ENCODE data around the gene AKAP13. TPM values are rescaled to one million over a fixed set of nuclear protein-coding genes. Genes with fewer than 3 reads are reported as not detected.
"Not testable (repeated sequence)": the region's sequence is repeated elsewhere in the genome, so short reads cannot be mapped to it uniquely, and the experiment has no call there.

The AKAP13 gene
- polyA plus RNA-seq, 2 of the 4 experiments (the other 2 are of a cell fraction), result 20.4 to 28.8 TPM

DNA sequence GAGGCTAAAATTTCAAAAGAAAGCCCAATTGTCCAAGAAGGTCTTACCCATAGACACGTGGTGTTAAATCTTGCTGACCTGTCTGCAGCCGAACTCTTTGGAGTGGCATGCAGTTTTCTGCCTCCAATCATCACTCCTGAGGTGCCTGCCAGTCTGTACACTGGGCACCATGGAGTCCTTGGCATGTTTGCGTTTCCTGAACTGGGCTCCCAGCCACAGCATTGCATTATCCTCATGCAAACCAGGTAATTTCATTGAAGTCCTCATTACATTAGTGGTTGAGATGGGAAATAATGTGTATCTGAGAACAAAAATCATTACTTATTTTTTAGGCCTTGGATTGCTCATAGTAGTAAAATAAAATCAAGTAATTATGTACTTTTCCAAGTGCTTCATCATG, 152.3 kb downstream of the AKAP13 start:
- ATAC-seq (no peak), DNase-seq (ENCODE audit: low read depth in 1 of 2, low spot score in 1 of 2) (no peak), FAIRE-seq (no peak)
- WGBS (ENCODE audit: missing lambda C conversion rate), result 89% methylated on average over 3 of the region's 3 CpGs
- H3K27ac ChIP-seq, result no peak overlapping the region
- TF ChIP-seq, protein P1, sequence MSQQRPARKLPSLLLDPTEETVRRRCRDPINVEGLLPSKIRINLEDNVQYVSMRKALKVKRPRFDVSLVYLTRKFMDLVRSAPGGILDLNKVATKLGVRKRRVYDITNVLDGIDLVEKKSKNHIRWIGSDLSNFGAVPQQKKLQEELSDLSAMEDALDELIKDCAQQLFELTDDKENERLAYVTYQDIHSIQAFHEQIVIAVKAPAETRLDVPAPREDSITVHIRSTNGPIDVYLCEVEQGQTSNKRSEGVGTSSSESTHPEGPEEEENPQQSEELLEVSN (IDR thresholded peaks at IDR 0.05; ENCODE audit: borderline replicate concordance, low read depth), result no peak
- no peak for TF ChIP-seq SREBF2 (IDR thresholded peaks at IDR 0.05)
- TF ChIP-seq RFX5 (IDR thresholded peaks at IDR 0.05), result no peak
- TF ChIP-seq CEBPB (IDR thresholded peaks at IDR 0.05), result no peak
- no peak for TF ChIP-seq HDAC2 (IDR thresholded peaks at IDR 0.05)
- no peak for TF ChIP-seq TP53 (CRISPR knock-in tag; IDR thresholded peaks at IDR 0.05)
- TF ChIP-seq SMC3 (IDR thresholded peaks at IDR 0.05), result no peak
- TF ChIP-seq ZNF302 (CRISPR knock-in tag; IDR thresholded peaks at IDR 0.05), result no peak
- TF ChIP-seq JUN (IDR thresholded peaks at IDR 0.05), result no peak
- no peak for TF ChIP-seq RCOR1 (IDR thresholded peaks at IDR 0.05; ENCODE audit: low read depth, low read length)
- no peak for TF ChIP-seq FOXS1 (CRISPR knock-in tag; IDR thresholded peaks at IDR 0.05)
- TF ChIP-seq, protein P2, sequence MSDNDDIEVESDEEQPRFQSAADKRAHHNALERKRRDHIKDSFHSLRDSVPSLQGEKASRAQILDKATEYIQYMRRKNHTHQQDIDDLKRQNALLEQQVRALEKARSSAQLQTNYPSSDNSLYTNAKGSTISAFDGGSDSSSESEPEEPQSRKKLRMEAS (IDR thresholded peaks at IDR 0.05), result no peak
- TF ChIP-seq ZFP36 (IDR thresholded peaks at IDR 0.05; ENCODE audit: borderline replicate concordance, partially characterized antibody), result no peak
- no peak for TF ChIP-seq TFCP2L1 (CRISPR knock-in tag; IDR thresholded peaks at IDR 0.05)
- no peaks in the 10 kb centered on the region; the same call in 2 of the 3 replicates for H3K4me1 ChIP-seq
- ChIA-PET POLR2A (no interaction called here), CTCF (interaction anchor here (2.8 kb wide), 1 partner anchor 28 kb away, joined by 9 read pairs; no protein-coding TSS in a partner anchor)
- H3K9me3 ChIP-seq, result no peaks in the 10 kb centered on the region
- no peak overlapping the region for H3K4me2 ChIP-seq
- no peak overlapping the region for H3K4me3 ChIP-seq

DNA sequence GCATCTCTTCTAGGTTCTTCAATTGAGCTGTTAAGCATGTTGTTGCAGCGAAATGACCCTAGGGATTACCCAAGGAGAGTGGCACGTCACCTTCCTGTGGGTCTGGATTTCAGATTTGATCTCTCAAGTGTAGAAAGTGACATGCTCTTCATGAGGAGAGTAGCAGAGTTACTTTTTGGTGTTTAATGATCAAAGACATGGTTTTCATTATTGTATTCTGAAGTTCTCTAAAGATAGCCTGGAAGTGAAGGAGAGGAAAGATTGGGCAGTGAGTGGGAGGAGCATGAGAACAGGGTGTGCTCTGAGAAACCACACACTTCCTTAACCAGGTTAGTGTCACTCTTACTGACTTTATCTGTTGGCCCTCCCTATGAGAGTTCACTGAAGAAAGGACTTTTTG, 153.6 kb downstream of the AKAP13 start:
- FAIRE-seq (no peak), DNase-seq (ENCODE audit: low read depth in 1 of 2, low spot score in 1 of 2) (no peak), ATAC-seq (no peak)
- 92% methylated on average over 2 of the region's 2 CpGs for whole genome bisulfite sequencing (ENCODE audit: missing lambda C conversion rate)
- Histone ChIP-seq H3K4me3 (no peak overlapping the region), H3K9me3 (no peaks in the 10 kb centered on the region), H3K4me2 (no peak overlapping the region), H3K4me1 (no peaks in the 10 kb centered on the region; the same call in 2 of the 3 replicates), H3K27ac (no peak overlapping the region)
- CTCF ChIA-PET, result interaction anchor here (2.8 kb wide), 1 partner anchor 29 kb away, joined by 9 read pairs; no protein-coding TSS in a partner anchor
- TF ChIP-seq ZNF302 (CRISPR knock-in tag; IDR thresholded peaks at IDR 0.05), result no peak
- TF ChIP-seq HEYL (CRISPR knock-in tag; IDR thresholded peaks at IDR 0.05), result no peak
- TF ChIP-seq, protein P1 (IDR thresholded peaks at IDR 0.05; ENCODE audit: borderline replicate concordance, low read depth), result no peak
- TF ChIP-seq BHLHE40 (IDR thresholded peaks at IDR 0.05; ENCODE audit: low read depth, low read length), result no peak
- no peak for TF ChIP-seq TFCP2L1 (CRISPR knock-in tag; IDR thresholded peaks at IDR 0.05)
- no peak for TF ChIP-seq HOXB13 (CRISPR knock-in tag; IDR thresholded peaks at IDR 0.05; ENCODE audit: low read depth)
- TF ChIP-seq, protein P3, sequence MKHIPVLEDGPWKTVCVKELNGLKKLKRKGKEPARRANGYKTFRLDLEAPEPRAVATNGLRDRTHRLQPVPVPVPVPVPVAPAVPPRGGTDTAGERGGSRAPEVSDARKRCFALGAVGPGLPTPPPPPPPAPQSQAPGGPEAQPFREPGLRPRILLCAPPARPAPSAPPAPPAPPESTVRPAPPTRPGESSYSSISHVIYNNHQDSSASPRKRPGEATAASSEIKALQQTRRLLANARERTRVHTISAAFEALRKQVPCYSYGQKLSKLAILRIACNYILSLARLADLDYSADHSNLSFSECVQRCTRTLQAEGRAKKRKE (CRISPR knock-in tag; IDR thresholded peaks at IDR 0.05; ENCODE audit: low read depth), result no peak
- TF ChIP-seq NFE2L2 (conservative IDR thresholded peaks at IDR 0.05; ENCODE audit: low read length), result no peak
- TF ChIP-seq RAD21 (conservative IDR thresholded peaks at IDR 0.05 in 1 of 2, IDR thresholded peaks at IDR 0.05 in 1 of 2), result no peak
- TF ChIP-seq ZSCAN20 (CRISPR knock-in tag; IDR thresholded peaks at IDR 0.05), result no peak
- TF ChIP-seq JUNB (IDR thresholded peaks at IDR 0.05), result no peak
- no peak for TF ChIP-seq GATA3 (IDR thresholded peaks at IDR 0.05; ENCODE audit: borderline replicate concordance)
- no peak for TF ChIP-seq FOSB (CRISPR knock-in tag; IDR thresholded peaks at IDR 0.05)
- TF ChIP-seq NR3C1 (IDR thresholded peaks at IDR 0.05), result no peak
- TF ChIP-seq RCOR1 (IDR thresholded peaks at IDR 0.05; ENCODE audit: low read depth, low read length), result no peak
- no peak for TF ChIP-seq ZFP36 (IDR thresholded peaks at IDR 0.05; ENCODE audit: borderline replicate concordance, partially characterized antibody)
- no peak for TF ChIP-seq RARB (CRISPR knock-in tag; IDR thresholded peaks at IDR 0.05)
- TF ChIP-seq MYC (IDR thresholded peaks at IDR 0.05; ENCODE audit: borderline replicate concordance, low read length), result no peak
- no peak for TF ChIP-seq FOSL2 (IDR thresholded peaks at IDR 0.05)
- TF ChIP-seq FOSL2 (CRISPR knock-in tag; IDR thresholded peaks at IDR 0.05), result no peak
- POLR2A ChIA-PET, result no interaction called here

DNA sequence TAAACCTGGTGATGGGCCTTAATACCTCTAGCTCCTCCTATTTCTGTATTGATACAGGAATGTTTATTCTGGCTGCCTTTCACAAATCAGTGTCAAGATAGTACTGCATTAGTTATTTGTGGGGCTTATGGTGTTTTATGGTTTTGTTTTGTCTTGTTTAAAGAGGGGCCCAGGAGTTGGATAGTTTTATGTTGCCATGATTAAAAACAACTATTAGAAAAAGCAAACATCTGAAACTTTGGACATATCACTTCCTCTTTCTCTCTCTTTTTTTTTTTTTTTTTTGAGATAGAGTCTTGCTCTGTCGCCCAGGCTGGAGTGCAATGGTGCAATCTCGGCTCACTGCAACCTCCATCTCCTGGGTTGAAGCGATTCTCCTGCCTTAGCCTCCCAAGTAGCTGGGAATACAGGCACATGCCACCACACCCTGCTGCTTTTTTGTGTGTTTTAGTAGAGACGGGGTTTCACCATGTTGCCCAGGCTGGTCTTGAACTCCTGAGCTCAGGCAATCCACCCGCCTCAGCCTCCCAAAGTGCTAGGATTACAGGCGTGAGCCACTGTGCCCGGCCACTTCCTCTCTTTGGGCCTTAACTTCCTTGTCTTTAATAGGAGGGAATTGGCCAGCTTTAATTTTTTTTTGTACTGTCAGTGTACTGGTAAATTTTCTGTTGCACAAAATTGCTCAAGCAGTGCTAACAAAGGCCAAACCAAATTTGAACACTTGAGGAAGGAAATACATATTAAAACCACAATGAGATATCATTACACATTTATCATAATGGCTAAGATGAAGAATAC, 155.3 kb downstream of the AKAP13 start:
- WGBS (ENCODE audit: missing lambda C conversion rate), result 94% methylated on average over 7 of the region's 7 CpGs
- CTCF ChIA-PET, result interaction anchor here (1.1 kb wide), 1 partner anchor 46 kb away, joined by 3 read pairs; no protein-coding TSS in a partner anchor
- H3K27ac ChIP-seq, result not testable (repeated sequence)

More for the DNA sequence above, 155.3 kb downstream of the AKAP13 start:
- POLR2A ChIA-PET; DNase-seq (ENCODE audit: low read depth in 1 of 2, low spot score in 1 of 2); H3K4me1 ChIP-seq; H3K4me2 ChIP-seq; H3K4me3 ChIP-seq; FAIRE-seq; ATAC-seq; H3K9me3 ChIP-seq: not testable (repeated sequence)
